Measurements from ENCODE around the gene ALCAM. TPM values are rescaled to one million over a fixed set of nuclear protein-coding genes. Genes with fewer than 3 reads are reported as not detected.

The ALCAM gene
- total and polyA plus RNA-seq, 9 donors = 7.4 to 29.5 (median 10.8) TPM

DNA sequence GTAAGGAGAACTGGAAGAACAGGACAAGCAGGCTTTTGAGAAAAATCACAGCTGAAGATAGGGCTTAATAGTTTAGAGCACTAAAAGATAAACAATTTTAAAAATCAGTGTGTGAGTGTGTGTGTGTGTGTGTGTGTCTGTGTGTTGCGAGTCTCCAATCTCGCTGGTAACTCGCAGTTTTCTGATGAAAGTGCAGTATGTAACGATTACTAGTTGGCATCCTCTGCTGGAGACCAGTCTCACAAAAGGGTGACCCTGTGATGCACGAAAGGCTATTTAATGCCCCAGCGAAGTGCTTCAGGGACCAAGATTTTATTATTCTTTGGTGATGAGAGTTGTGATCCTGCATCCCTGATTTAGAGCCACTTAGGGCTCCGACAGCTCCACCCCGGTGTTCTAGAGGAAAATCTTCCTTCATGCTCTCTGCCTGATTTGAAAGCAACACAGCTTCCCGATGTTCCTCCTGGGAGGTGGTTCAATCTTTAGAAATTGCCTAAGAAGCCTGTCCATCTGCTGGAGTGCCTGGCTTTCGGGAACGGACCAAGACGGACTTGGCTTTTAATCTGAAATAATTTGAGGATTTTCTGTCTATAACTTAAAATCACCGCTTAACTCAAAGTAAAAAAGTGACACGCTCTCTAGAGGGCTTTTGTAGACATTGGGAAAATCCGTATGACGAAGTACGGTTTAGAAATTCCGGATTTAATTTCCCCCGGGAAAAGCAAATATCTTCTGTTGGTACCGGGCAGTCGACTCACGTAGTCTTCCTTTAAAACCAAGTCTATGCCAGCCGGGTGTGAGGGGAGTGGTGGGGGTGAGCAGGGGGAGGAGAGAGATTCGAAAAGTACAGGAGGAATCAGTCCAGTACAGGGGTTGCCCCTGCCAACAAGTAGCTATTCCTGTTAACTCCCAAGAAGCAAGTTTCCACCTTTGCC lies 1.1 kb upstream of the ALCAM start:
- peak; percentile 54 for DNase-seq
- H3K27ac ChIP-seq (ENCODE audit: low read length) = peak overlapping the region; percentile 18

GRCh38 chr3:105367063-105367405 lies 325 bp downstream of the ALCAM start:
- no peaks in the 10 kb centered on the region for H3K36me3 ChIP-seq (ENCODE audit: control insufficient read depth, insufficient read depth, low read length)
- peaks cover 26% of the 10 kb centered on the region for H3K4me1 ChIP-seq (ENCODE audit: control insufficient read depth, insufficient read depth, low read length)
- no peak for DNase-seq
- H3K27ac ChIP-seq (ENCODE audit: low read length) = peak overlapping the region; percentile 31
- peaks cover 31% of the 10 kb centered on the region for H3K27me3 ChIP-seq (ENCODE audit: control insufficient read depth, insufficient read depth, low read length)
- WGBS (ENCODE audit: insufficient coverage) = under 1% methylated on average over 26 of the region's 29 CpGs
- no peaks in the 10 kb centered on the region for H3K9me3 ChIP-seq (replicated peaks; ENCODE audit: control insufficient read depth, low read depth, low read length)
- peak overlapping the region; percentile 80 for H3K4me3 ChIP-seq (ENCODE audit: low read length)

More for the DNA sequence above, 1.1 kb upstream of the ALCAM start:
- no peaks in the 10 kb centered on the region for H3K9me3 ChIP-seq (replicated peaks; ENCODE audit: control insufficient read depth, low read depth, low read length)
- WGBS (ENCODE audit: insufficient coverage) = 2% methylated on average over 10 of the region's 24 CpGs
- H3K4me1 ChIP-seq (ENCODE audit: control insufficient read depth, insufficient read depth, low read length) = peaks cover 26% of the 10 kb centered on the region
- peak overlapping the region; percentile 80 for H3K4me3 ChIP-seq (ENCODE audit: low read length)
- no peaks in the 10 kb centered on the region for H3K36me3 ChIP-seq (ENCODE audit: control insufficient read depth, insufficient read depth, low read length)
- H3K27me3 ChIP-seq (ENCODE audit: control insufficient read depth, insufficient read depth, low read length) = peaks cover 31% of the 10 kb centered on the region

DNA sequence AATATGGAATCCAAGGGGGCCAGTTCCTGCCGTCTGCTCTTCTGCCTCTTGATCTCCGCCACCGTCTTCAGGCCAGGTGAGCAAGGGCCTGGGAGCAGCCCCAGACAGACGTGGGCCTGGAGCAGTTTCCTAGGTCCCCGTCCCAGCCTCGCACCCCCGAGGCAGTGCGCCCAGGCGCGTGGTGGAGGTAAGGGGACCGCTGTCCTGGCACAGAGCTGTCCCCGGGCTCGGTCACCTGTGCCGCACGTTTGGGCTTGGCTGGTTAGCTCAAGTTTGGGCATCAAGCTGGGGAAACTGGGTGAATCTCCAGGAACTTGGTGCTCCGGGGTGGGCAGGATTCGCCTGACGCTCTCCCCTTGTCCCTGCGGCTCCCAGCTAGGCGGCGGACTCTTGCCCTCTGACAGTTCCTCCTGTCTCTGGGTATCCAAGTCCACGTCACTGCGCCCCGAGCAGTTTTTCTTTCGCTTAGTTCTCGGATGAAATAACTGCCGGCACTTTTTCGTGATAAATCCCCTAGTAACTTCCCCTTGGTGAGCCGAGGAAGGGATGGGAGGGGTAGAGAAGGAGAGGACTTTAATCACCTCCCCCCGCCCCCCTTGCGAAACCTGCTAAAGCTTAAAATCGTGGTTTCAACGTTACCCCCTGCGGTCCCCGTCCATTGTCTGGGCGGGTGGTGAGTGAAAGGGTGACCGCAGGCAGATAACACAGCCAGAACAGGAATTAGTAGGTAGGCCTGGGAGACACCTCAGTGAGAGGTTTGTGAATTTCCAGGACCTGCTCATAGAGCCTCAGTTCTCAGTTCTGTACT lies 901 bp downstream of the ALCAM start:
- whole genome bisulfite sequencing (ENCODE audit: insufficient coverage) = 0% methylated on average over 27 of the region's 37 CpGs
- DNase-seq = peak; percentile 65
- Histone ChIP-seq H3K27me3 (ENCODE audit: control insufficient read depth, insufficient read depth, low read length) (peaks cover 31% of the 10 kb centered on the region), H3K36me3 (ENCODE audit: control insufficient read depth, insufficient read depth, low read length) (no peaks in the 10 kb centered on the region), H3K27ac (ENCODE audit: low read length) (peak overlapping the region; percentile 31), H3K4me3 (ENCODE audit: low read length) (peak overlapping the region; percentile 80), H3K4me1 (ENCODE audit: control insufficient read depth, insufficient read depth, low read length) (peaks cover 26% of the 10 kb centered on the region), H3K9me3 (replicated peaks; ENCODE audit: control insufficient read depth, low read depth, low read length) (no peaks in the 10 kb centered on the region)

GRCh38 chr3:105368566-105369499 lies 2.1 kb downstream of the ALCAM start:
- peak; percentile 50 for DNase-seq
- Histone ChIP-seq H3K9me3 (replicated peaks; ENCODE audit: control insufficient read depth, low read depth, low read length) (no peaks in the 10 kb centered on the region), H3K27me3 (ENCODE audit: control insufficient read depth, insufficient read depth, low read length) (peaks cover 31% of the 10 kb centered on the region), H3K4me3 (ENCODE audit: low read length) (peak overlapping the region; percentile 80), H3K27ac (ENCODE audit: low read length) (peak overlapping the region; percentile 57), H3K4me1 (ENCODE audit: control insufficient read depth, insufficient read depth, low read length) (peaks cover 26% of the 10 kb centered on the region), H3K36me3 (ENCODE audit: control insufficient read depth, insufficient read depth, low read length) (no peaks in the 10 kb centered on the region)
- WGBS (ENCODE audit: insufficient coverage) = 1% methylated on average over 38 of the region's 45 CpGs

DNA sequence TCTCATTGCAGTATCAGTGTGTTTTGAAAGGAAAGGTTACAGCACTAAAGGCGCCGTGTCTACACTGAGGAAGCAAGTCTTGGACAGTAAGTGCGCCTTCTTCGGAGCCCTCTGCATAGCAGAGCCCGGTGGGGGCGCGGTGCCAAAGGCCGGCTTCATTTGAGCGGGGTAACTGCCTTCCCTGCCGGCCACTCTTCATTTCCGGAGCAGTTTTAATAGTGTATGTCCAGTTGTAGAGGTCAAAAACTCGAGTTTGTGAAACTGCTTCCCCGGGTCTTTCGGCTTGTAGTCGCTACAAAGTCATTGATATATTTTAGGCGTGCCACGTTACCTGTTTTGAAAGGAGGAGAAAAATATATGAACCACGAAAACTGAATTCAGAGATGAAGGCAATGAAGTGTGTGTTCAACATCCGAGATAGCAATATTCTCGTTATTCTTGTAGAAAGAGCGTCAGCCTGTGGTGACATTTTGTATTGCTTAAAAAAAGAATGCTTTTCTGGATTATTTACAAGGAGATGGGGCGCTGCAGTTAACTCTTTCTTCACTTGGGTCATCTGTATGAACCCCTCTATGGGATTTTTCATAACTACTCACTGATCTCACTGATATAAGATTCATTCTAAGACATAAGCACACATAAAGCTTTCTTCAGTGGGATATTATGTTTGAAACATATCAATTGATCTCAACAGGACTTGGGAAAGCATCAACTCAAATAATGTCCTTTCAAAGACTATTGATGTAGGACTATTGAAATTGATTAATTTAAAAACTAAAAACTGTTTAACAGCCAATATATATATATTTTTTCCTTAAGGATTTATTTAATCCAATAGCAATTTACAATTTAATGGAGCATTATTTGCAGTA lies 3.0 kb downstream of the ALCAM start:
- no peaks in the 10 kb centered on the region for H3K9me3 ChIP-seq (replicated peaks; ENCODE audit: control insufficient read depth, low read depth, low read length)
- peaks cover 26% of the 10 kb centered on the region for H3K4me1 ChIP-seq (ENCODE audit: control insufficient read depth, insufficient read depth, low read length)
- DNase-seq = peak; percentile 77
- H3K36me3 ChIP-seq (ENCODE audit: control insufficient read depth, insufficient read depth, low read length) = no peaks in the 10 kb centered on the region
- peak overlapping the region; percentile 80 for H3K4me3 ChIP-seq (ENCODE audit: low read length)
- WGBS (ENCODE audit: insufficient coverage) = 0% methylated on average over 20 of the region's 22 CpGs
- peaks cover 31% of the 10 kb centered on the region for H3K27me3 ChIP-seq (ENCODE audit: control insufficient read depth, insufficient read depth, low read length)
- H3K27ac ChIP-seq (ENCODE audit: low read length) = peak overlapping the region; percentile 57

DNA sequence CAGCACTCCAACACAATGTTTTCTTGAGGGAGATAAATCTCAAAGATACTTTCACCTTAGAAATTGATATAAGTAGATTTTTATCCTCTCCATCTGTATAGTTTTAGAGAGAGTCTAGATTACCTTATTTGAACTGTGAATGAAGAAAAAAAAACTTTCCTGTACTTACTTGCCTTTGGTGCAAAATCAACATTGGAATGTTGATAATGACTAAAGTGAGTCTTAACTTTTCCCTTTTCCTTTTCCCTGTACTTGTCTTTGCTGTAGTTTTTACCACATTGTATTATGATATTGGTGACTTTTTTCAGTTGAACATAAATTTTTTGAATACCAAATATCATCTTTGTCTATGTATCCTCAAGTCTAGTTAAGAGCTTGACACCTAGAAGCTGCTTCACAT lies 6.7 kb downstream of the ALCAM start:
- H3K4me1 ChIP-seq (ENCODE audit: control insufficient read depth, insufficient read depth, low read length) = peaks cover 6% of the 10 kb centered on the region
- peaks cover 12% of the 10 kb centered on the region for H3K27me3 ChIP-seq (ENCODE audit: control insufficient read depth, insufficient read depth, low read length)
- H3K9me3 ChIP-seq (replicated peaks; ENCODE audit: control insufficient read depth, low read depth, low read length) = no peaks in the 10 kb centered on the region

DNA sequence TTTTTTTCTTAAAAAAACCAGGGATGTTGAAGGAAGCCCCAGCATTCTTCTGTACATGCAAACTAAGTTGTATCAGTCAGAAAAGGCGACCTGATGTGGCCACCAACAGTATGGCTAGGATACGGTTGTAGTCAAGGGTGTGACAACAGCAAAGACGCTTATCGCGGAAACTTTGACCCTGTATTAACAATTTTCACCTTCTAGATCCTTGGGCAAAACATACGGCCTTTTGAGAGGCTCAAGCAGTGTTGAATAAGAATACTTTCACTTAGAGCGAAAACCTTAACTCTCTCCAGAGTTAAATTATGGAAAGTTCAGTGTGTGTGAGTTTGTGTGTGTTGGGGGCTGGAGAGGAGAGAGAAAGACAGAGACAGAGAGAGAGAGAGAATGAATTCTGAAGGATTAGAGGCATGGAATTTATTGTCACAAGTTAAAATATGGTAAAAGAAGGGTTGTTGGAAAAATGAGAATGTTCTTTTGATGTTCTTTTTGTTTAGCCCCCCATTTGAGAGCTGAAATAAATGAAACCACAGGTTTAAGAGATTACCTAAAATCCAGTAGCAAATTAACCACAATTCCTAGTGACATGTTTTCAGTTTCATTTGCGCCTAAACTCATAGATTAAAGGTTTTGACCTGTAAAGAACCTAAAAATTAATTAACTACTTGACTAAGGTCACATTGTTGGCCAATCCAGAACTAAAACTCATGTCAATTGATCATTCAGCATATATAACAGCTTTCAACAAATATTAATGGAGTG lies 9.2 kb downstream of the ALCAM start:
- Histone ChIP-seq H3K4me1 (ENCODE audit: control insufficient read depth, insufficient read depth, low read length) (no peaks in the 10 kb centered on the region), H3K27ac (ENCODE audit: low read length) (no peak overlapping the region), H3K36me3 (ENCODE audit: control insufficient read depth, insufficient read depth, low read length) (no peaks in the 10 kb centered on the region), H3K27me3 (ENCODE audit: control insufficient read depth, insufficient read depth, low read length) (no peaks in the 10 kb centered on the region), H3K4me3 (ENCODE audit: low read length) (no peak overlapping the region), H3K9me3 (replicated peaks; ENCODE audit: control insufficient read depth, low read depth, low read length) (no peaks in the 10 kb centered on the region)
- WGBS (ENCODE audit: insufficient coverage) = 100% methylated on average over 2 of the region's 8 CpGs
- DNase-seq = no peak

More for the DNA sequence above, 6.7 kb downstream of the ALCAM start:
- Histone ChIP-seq H3K27ac (ENCODE audit: low read length) (no peak overlapping the region), H3K36me3 (ENCODE audit: control insufficient read depth, insufficient read depth, low read length) (no peaks in the 10 kb centered on the region), H3K4me3 (ENCODE audit: low read length) (no peak overlapping the region)
- DNase-seq = no peak

- Histone ChIP-seq H3K9me3 (replicated peaks; ENCODE audit: control insufficient read depth, low read depth, low read length) (no peaks in the 10 kb centered on the region), H3K4me3 (ENCODE audit: low read length) (no peak overlapping the region), H3K36me3 (ENCODE audit: control insufficient read depth, insufficient read depth, low read length) (no peaks in the 10 kb centered on the region), H3K27ac (ENCODE audit: low read length) (no peak overlapping the region), H3K4me1 (ENCODE audit: control insufficient read depth, insufficient read depth, low read length) (no peaks in the 10 kb centered on the region), H3K27me3 (ENCODE audit: control insufficient read depth, insufficient read depth, low read length) (no peaks in the 10 kb centered on the region)
- no peak for DNase-seq
- WGBS (ENCODE audit: insufficient coverage) = no CpG with 5 or more reads among the region's 2 CpGs
These were observed 11.0 kb downstream of the ALCAM start for GRCh38 chr3:105377716-105378115.

All from muscle of leg (tissue), 11 donors.